ENCODE data around the gene IRAK2. TPM values are rescaled to one million over a fixed set of nuclear protein-coding genes. Genes with fewer than 3 reads are reported as not detected.

The IRAK2 gene
- total RNA-seq, 4 donors from 2014 or later = 6.1 to 23.8 (median 7.6) TPM

GRCh38 chr3:10198226-10198625 is 33.5 kb downstream of the IRAK2 start:
- ATAC-seq (ENCODE audit: low FRiP score) (no peak), DNase-seq (ENCODE audit: low spot score) (no peak)
- TF ChIP-seq, protein P1, sequence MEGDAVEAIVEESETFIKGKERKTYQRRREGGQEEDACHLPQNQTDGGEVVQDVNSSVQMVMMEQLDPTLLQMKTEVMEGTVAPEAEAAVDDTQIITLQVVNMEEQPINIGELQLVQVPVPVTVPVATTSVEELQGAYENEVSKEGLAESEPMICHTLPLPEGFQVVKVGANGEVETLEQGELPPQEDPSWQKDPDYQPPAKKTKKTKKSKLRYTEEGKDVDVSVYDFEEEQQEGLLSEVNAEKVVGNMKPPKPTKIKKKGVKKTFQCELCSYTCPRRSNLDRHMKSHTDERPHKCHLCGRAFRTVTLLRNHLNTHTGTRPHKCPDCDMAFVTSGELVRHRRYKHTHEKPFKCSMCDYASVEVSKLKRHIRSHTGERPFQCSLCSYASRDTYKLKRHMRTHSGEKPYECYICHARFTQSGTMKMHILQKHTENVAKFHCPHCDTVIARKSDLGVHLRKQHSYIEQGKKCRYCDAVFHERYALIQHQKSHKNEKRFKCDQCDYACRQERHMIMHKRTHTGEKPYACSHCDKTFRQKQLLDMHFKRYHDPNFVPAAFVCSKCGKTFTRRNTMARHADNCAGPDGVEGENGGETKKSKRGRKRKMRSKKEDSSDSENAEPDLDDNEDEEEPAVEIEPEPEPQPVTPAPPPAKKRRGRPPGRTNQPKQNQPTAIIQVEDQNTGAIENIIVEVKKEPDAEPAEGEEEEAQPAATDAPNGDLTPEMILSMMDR (IDR thresholded peaks at IDR 0.05) = no peak

DNA sequence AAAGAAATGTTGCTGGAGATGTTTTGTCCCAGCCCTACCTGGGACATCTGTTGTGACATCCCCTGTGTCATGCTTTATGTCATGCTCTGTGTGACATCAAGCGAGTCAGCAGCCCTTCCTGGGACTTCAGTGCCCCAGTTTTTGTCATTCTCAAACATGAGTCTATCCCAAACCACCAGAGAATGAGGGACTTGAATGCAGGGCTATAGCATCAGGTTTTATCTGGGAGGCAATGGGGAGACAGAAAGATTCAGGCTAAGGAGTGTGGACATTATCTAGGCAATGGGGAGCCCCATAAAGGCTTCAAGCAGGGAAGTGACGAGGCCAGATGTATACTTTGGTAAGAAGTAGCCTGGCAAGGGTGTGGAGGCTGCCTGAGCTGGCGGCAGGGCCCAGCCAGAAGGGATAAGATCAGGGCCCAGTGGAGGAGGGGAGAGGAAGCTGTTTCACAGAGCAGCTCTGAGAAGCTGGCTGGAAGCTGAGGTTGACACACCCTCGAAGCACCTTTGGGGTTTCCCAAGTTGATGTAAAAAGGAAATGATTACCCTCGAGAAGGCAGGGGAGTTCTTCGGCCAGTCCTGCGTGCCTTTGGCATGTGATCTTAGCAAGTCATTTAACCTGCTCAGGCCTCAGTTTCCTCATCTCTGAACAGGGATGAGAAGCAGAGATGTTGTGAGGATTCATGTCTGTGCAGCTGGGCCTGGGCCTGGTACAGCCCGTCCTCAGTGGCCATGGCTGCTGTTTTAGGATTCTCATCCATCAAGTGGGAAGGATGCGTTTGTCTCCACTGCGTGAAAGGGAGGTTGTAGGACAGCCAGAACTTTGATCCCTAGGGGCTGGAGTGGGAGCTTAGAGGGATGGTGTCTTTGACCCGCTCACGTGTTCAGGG is 34.3 kb downstream of the IRAK2 start:
- TF ChIP-seq, protein P1 (IDR thresholded peaks at IDR 0.05) = no peak
- peak; percentile 71 for ATAC-seq (ENCODE audit: low FRiP score)
- no peak for DNase-seq (ENCODE audit: low spot score)

DNA sequence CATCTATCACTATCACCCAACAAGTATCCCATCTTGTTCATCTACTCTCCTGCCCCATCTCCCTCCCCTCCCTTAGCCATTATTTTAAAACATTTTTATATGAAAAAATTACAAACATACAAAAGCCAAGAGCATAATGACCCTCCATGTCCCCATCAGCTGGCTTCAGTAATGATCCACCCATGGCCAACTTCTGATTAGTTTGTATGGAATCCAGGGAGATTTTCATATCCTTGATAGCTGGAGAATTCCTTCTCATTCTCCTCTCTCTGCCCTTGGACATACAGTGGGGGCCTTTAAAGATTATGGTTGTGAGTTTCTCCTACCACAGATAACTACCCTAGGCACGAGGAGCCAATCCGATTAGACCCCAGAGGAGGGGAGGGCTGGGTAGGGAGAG is 40.2 kb downstream of the IRAK2 start:
- DNase-seq (ENCODE audit: low spot score) (no peak), ATAC-seq (ENCODE audit: low FRiP score) (no peak)
- TF ChIP-seq, protein P1 (IDR thresholded peaks at IDR 0.05) = no peak

GRCh38 chr3:10205451-10206165 is 40.9 kb downstream of the IRAK2 start:
- ATAC-seq (ENCODE audit: low FRiP score) (peak; percentile 76), DNase-seq (ENCODE audit: low spot score) (no peak)
- TF ChIP-seq, protein P1 (IDR thresholded peaks at IDR 0.05) = no peak

- TF ChIP-seq, protein P1 (IDR thresholded peaks at IDR 0.05) = no peak
- DNase-seq (ENCODE audit: low spot score) (no peak), ATAC-seq (ENCODE audit: low FRiP score) (no peak)
Measured at GRCh38 chr3:10206166-10206511, 41.4 kb downstream of the IRAK2 start.

- TF ChIP-seq, protein P1 (IDR thresholded peaks at IDR 0.05) = no peak
- no peak for ATAC-seq (ENCODE audit: low FRiP score)
- no peak for DNase-seq (ENCODE audit: low spot score)
Measured at GRCh38 chr3:10213156-10213792, 48.6 kb downstream of the IRAK2 start.

Data from omental fat pad (tissue), 4 donors.